Germinal center (tissue), 1 donor: Measurements from ENCODE around the gene MVD.

Experiments used
- DNase-seq: peaks from one replicate; pipeline ENCODE4 v3.0.0; 2012; ENCODE audit warnings: mixed read lengths, low spot score

MVD gene

GRCh38 chr16:88640498-88641247 is 22.2 kb downstream of the MVD start:
- DNase-seq = peak; percentile 67

GRCh38 chr16:88640039-88640495 is 22.8 kb downstream of the MVD start:
- no peak for DNase-seq

GRCh38 chr16:88639231-88640038 is 23.5 kb downstream of the MVD start:
- DNase-seq = peak; percentile 69

- peak; percentile 47 for DNase-seq
Measured at GRCh38 chr16:88638323-88639230, 24.3 kb downstream of the MVD start, which contains the start of gene IL17C. IL17C (plus strand) TSS chr16:88638572; CDS start chr16:88638642, 70 bp downstream.

GRCh38 chr16:88636488-88637265 is 26.2 kb downstream of the MVD start:
- no peak for DNase-seq

GRCh38 chr16:88635671-88636319 is 27.1 kb downstream of the MVD start:
- peak; percentile 24 for DNase-seq

GRCh38 chr16:88634994-88635670 is 27.8 kb downstream of the MVD start:
- DNase-seq = peak; percentile 38

GRCh38 chr16:88634141-88634993 is 28.5 kb downstream of the MVD start:
- peak; percentile 78 for DNase-seq

GRCh38 chr16:88633684-88634140 is 29.2 kb downstream of the MVD start:
- peak; percentile 74 for DNase-seq

GRCh38 chr16:88632587-88632930 is 30.3 kb downstream of the MVD start:
- DNase-seq = no peak

- DNase-seq = no peak
Measured at GRCh38 chr16:88631920-88632586, 30.8 kb downstream of the MVD start.

- DNase-seq = no peak
Measured at GRCh38 chr16:88631384-88631783, 31.5 kb downstream of the MVD start.

- no peak for DNase-seq
Measured at GRCh38 chr16:88630941-88631340, 31.9 kb downstream of the MVD start.

- no peak for DNase-seq
Measured at GRCh38 chr16:88630433-88630832, 32.5 kb downstream of the MVD start.

GRCh38 chr16:88629835-88630234 is 33.1 kb downstream of the MVD start:
- no peak for DNase-seq

- no peak for DNase-seq
Measured at GRCh38 chr16:88628512-88628974, 34.3 kb downstream of the MVD start.

GRCh38 chr16:88627531-88628411 is 35.1 kb downstream of the MVD start:
- DNase-seq = no peak
